ENCODE results near the gene TLK1. TPM values are rescaled to one million over a fixed set of nuclear protein-coding genes. Genes with fewer than 3 reads are reported as not detected.

Gene TLK1
- 28.4 TPM for total RNA-seq

- DNase-seq = peak; percentile 47
Measured at GRCh38 chr2:171160119-171160955, at the start of gene TLK1. TSS of gene TLK1 (minus strand) at chr2:171160893. CDS start at chr2:171160428, 465 bp downstream.

GRCh38 chr2:171210216-171210863 lies 49.6 kb upstream of the TLK1 start:
- no peak for DNase-seq

- no peak for DNase-seq
Measured at GRCh38 chr2:171208657-171209056, 48.0 kb upstream of the TLK1 start.

GRCh38 chr2:171206422-171207115 lies 45.9 kb upstream of the TLK1 start:
- no peak for DNase-seq

GRCh38 chr2:171205551-171205950 lies 44.9 kb upstream of the TLK1 start:
- no peak for DNase-seq

GRCh38 chr2:171201767-171202166 lies 41.1 kb upstream of the TLK1 start:
- DNase-seq = no peak

- no peak for DNase-seq
Measured at GRCh38 chr2:171201271-171201670, 40.6 kb upstream of the TLK1 start.

GRCh38 chr2:171200469-171200868 lies 39.8 kb upstream of the TLK1 start:
- DNase-seq = no peak

- DNase-seq = no peak
Measured at GRCh38 chr2:171191021-171191420, 30.3 kb upstream of the TLK1 start.

GRCh38 chr2:171187819-171188218 lies 27.1 kb upstream of the TLK1 start:
- DNase-seq = no peak

GRCh38 chr2:171187177-171187576 lies 26.5 kb upstream of the TLK1 start:
- DNase-seq = no peak

- DNase-seq = no peak
Measured at GRCh38 chr2:171185941-171186340, 25.2 kb upstream of the TLK1 start.

GRCh38 chr2:171185165-171185818 lies 24.6 kb upstream of the TLK1 start:
- DNase-seq = no peak

- no peak for DNase-seq
Measured at GRCh38 chr2:171181064-171182049, 20.7 kb upstream of the TLK1 start.

- no peak for DNase-seq
Measured at GRCh38 chr2:171180229-171180930, 19.7 kb upstream of the TLK1 start.

GRCh38 chr2:171178993-171179392 lies 18.3 kb upstream of the TLK1 start:
- no peak for DNase-seq

- DNase-seq = no peak
Measured at GRCh38 chr2:171176516-171176915, 15.8 kb upstream of the TLK1 start.

- DNase-seq = no peak
Measured at GRCh38 chr2:171174075-171174474, 13.4 kb upstream of the TLK1 start.

GRCh38 chr2:171173087-171173486 lies 12.4 kb upstream of the TLK1 start:
- DNase-seq = no peak

- no peak for DNase-seq
Measured at GRCh38 chr2:171171808-171172207, 11.1 kb upstream of the TLK1 start.

- no peak for DNase-seq
Measured at GRCh38 chr2:171169839-171170238, 9.1 kb upstream of the TLK1 start.
